Myocyte (in vitro differentiated cells): Measurements from ENCODE around the gene IL22RA1. TPM values are rescaled to one million over a fixed set of nuclear protein-coding genes. Genes with fewer than 3 reads are reported as not detected.
A peak's percentile ranks its signal among the peaks of the same experiment; 100 is the strongest.

Experiments
- DNase-seq: peaks from one replicate; pipeline ENCODE4 v3.0.0-alpha.2; 2012; ENCODE audit warnings: low read depth
- total RNA-seq: library from RNA; depleted of rRNA; stranded (reverse); fragments of >200 nt; gene quantifications from 2 replicates; pipeline ENCODE4 v1.2.3, GENCODE V29; 2014

IL22RA1 gene
- total RNA-seq, 1 donor from 2014 or later: not detected

- DNase-seq: no peak
Measured at GRCh38 chr1:24100945-24101737, 41.8 kb downstream of the IL22RA1 start.

- no peak for DNase-seq
Measured at GRCh38 chr1:24098943-24099638, 43.8 kb downstream of the IL22RA1 start.

GRCh38 chr1:24098102-24098501 lies 44.8 kb downstream of the IL22RA1 start:
- DNase-seq: no peak

- DNase-seq: no peak
Measured at GRCh38 chr1:24097663-24098062, 45.3 kb downstream of the IL22RA1 start.

- DNase-seq: no peak
Measured at GRCh38 chr1:24096739-24097103, 46.2 kb downstream of the IL22RA1 start.

- peak; percentile 95 for DNase-seq
Measured at GRCh38 chr1:24096009-24096738, 46.8 kb downstream of the IL22RA1 start.

- no peak for DNase-seq
Measured at GRCh38 chr1:24095140-24095859, 47.6 kb downstream of the IL22RA1 start.

- DNase-seq: no peak
Measured at GRCh38 chr1:24094554-24094953, 48.4 kb downstream of the IL22RA1 start.

GRCh38 chr1:24093732-24094131 lies 49.2 kb downstream of the IL22RA1 start:
- DNase-seq: peak; percentile 61

GRCh38 chr1:24092979-24093378 lies 50.0 kb downstream of the IL22RA1 start:
- DNase-seq: no peak

GRCh38 chr1:24091971-24092482 lies 50.9 kb downstream of the IL22RA1 start:
- DNase-seq: no peak

GRCh38 chr1:24090736-24091135 lies 52.2 kb downstream of the IL22RA1 start:
- DNase-seq: no peak

GRCh38 chr1:24089743-24090555 lies 53.0 kb downstream of the IL22RA1 start:
- DNase-seq: no peak

GRCh38 chr1:24089027-24089742 lies 53.8 kb downstream of the IL22RA1 start:
- DNase-seq: no peak

- no peak for DNase-seq
Measured at GRCh38 chr1:24086466-24086865, 56.5 kb downstream of the IL22RA1 start.

GRCh38 chr1:24085546-24085945 lies 57.4 kb downstream of the IL22RA1 start:
- DNase-seq: peak; percentile 52

GRCh38 chr1:24085007-24085406 lies 57.9 kb downstream of the IL22RA1 start:
- no peak for DNase-seq

- no peak for DNase-seq
Measured at GRCh38 chr1:24084050-24084449, 58.9 kb downstream of the IL22RA1 start.

GRCh38 chr1:24082372-24082771 lies 60.6 kb downstream of the IL22RA1 start:
- DNase-seq: no peak

GRCh38 chr1:24081190-24081589 lies 61.8 kb downstream of the IL22RA1 start:
- no peak for DNase-seq
